ENCODE measurements around the gene MGAT3. TPM values are rescaled to one million over a fixed set of nuclear protein-coding genes. Genes with fewer than 3 reads are reported as not detected.

The MGAT3 gene
- total RNA-seq, 1 experiment from 2014 or later, result 0.20 TPM

- Histone ChIP-seq H3K9me2 (ENCODE audit: insufficient read depth) (no peaks in the 10 kb centered on the region), H2AFZ (ENCODE audit: low read depth, low read length, poor library complexity, severe bottlenecking) (no peak overlapping the region), H3K4me1 (ENCODE audit: control insufficient read depth in 1 of 2, insufficient read depth in 2 of 2, low read length in 2 of 2) (peaks cover 0 to 6% of the 10 kb centered on the region in 2 experiments; a peak in 2 of 4 replicates), H3K4me3 (replicated peaks in 1 of 2; ENCODE audit: low read depth in 1 of 2, low read length in 2 of 2) (no peak overlapping the region), H3K79me2 (ENCODE audit: insufficient read depth, low read length) (no peaks in the 10 kb centered on the region), H3K27ac (ENCODE audit: low read depth, low read length) (no peak overlapping the region), H3K36me3 (ENCODE audit: control insufficient read depth in 1 of 2, insufficient read depth in 2 of 2, low read length in 2 of 2) (no peaks in the 10 kb centered on the region), H3K9me3 (ENCODE audit: control insufficient read depth in 1 of 2, insufficient read depth in 1 of 2, low read depth in 1 of 2, low read length in 2 of 2) (no peaks in the 10 kb centered on the region), H3K4me2 (ENCODE audit: low read length) (no peak overlapping the region), H3K27me3 (ENCODE audit: insufficient read depth, low read length) (no peaks in the 10 kb centered on the region), H4K20me1 (ENCODE audit: insufficient read depth) (no peaks in the 10 kb centered on the region), H3K9ac (ENCODE audit: low read length) (no peak overlapping the region)
- TF ChIP-seq EZH2phosphoT487 (IDR thresholded peaks at IDR 0.05; ENCODE audit: borderline replicate concordance) (no peak), YY1 (IDR thresholded peaks at IDR 0.05; ENCODE audit: extremely low read depth, insufficient replicate concordance, low read depth, low read length) (no peak), CEBPB (IDR thresholded peaks at IDR 0.05; ENCODE audit: low read depth) (no peak), ATF3 (IDR thresholded peaks at IDR 0.05) (no peak), CBX3 (IDR thresholded peaks at IDR 0.05; ENCODE audit: low read depth) (no peak), EZH2 (IDR thresholded peaks at IDR 0.05) (no peak), ZFX (IDR thresholded peaks at IDR 0.05) (no peak), ZBTB33 (IDR thresholded peaks at IDR 0.05; ENCODE audit: extremely low read depth, insufficient replicate concordance, low read length) (no peak), SRF (IDR thresholded peaks at IDR 0.05; ENCODE audit: low read depth) (no peak)
- TF ChIP-seq, protein P1, sequence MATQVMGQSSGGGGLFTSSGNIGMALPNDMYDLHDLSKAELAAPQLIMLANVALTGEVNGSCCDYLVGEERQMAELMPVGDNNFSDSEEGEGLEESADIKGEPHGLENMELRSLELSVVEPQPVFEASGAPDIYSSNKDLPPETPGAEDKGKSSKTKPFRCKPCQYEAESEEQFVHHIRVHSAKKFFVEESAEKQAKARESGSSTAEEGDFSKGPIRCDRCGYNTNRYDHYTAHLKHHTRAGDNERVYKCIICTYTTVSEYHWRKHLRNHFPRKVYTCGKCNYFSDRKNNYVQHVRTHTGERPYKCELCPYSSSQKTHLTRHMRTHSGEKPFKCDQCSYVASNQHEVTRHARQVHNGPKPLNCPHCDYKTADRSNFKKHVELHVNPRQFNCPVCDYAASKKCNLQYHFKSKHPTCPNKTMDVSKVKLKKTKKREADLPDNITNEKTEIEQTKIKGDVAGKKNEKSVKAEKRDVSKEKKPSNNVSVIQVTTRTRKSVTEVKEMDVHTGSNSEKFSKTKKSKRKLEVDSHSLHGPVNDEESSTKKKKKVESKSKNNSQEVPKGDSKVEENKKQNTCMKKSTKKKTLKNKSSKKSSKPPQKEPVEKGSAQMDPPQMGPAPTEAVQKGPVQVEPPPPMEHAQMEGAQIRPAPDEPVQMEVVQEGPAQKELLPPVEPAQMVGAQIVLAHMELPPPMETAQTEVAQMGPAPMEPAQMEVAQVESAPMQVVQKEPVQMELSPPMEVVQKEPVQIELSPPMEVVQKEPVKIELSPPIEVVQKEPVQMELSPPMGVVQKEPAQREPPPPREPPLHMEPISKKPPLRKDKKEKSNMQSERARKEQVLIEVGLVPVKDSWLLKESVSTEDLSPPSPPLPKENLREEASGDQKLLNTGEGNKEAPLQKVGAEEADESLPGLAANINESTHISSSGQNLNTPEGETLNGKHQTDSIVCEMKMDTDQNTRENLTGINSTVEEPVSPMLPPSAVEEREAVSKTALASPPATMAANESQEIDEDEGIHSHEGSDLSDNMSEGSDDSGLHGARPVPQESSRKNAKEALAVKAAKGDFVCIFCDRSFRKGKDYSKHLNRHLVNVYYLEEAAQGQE (IDR thresholded peaks at IDR 0.05; ENCODE audit: low read depth), result no peak
- ChIA-PET POLR2A (no interaction called here), RAD21 (ENCODE audit: low non-redundant PET in 1 of 2, low total read pairs in 2 of 2, uncharacterized antibody in 2 of 2, unreplicated experiment in 2 of 2) (no interaction called here), CTCF (no interaction called here)
- BruUV-seq (replicated peaks), result no TSS peak
- DNase-seq (ENCODE audit: low read depth, low spot score) (no peak), ATAC-seq (no peak)
- intact Hi-C loops (cut with micrococcal nuclease), result no loop called here
Observed at GRCh38 chr22:39487826-39488520, 31.2 kb downstream of the MGAT3 start.

Data from HCT116 (cell line).